ENCODE data around the gene CCHCR1.

- TF ChIP-seq CTCF (conservative IDR thresholded peaks at IDR 0.05) (no peak), EZH2 (IDR thresholded peaks at IDR 0.05; ENCODE audit: low read depth) (no peak)
These were observed 48.0 kb upstream of the CCHCR1 start for GRCh38 chr6:31205638-31206037.

Measured in PC-9 (cell line).